ENCODE results near the gene STARD3NL. TPM values are rescaled to one million over a fixed set of nuclear protein-coding genes. Genes with fewer than 3 reads are reported as not detected.
"Not testable (repeated sequence)": the region's sequence is repeated elsewhere in the genome, so short reads cannot be mapped to it uniquely, and the experiment has no call there.

STARD3NL gene
- total RNA-seq, 1 donor from 2014 or later, result 158 TPM

DNA sequence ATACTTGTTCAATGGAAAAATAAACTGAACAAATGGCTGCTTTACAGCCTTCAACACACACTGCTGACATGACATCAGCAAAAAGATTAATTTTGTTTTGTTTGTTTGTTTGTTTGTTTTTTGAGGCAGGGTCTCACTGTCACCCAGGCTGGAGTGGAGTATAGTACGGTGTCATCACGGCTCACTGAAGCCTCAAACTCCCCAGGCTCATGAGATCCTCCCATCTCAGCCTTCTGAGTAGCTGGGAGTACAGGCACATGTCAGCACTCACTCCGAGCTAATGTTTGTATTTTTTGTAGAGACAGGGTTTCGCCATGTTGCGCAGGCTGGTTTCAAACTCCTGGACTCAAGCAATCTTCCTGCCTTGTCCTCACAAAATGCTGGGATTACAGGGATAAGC, 84.5 kb downstream of the STARD3NL start:
- no peaks in the 10 kb centered on the region for H3K9me3 Mint-ChIP-seq (ENCODE audit: unreplicated experiment)
- H3K4me1 Mint-ChIP-seq (ENCODE audit: low read depth, unreplicated experiment), result no peaks in the 10 kb centered on the region
- H3K27ac Mint-ChIP-seq (ENCODE audit: unreplicated experiment), result no peak overlapping the region
- no peak overlapping the region for H3K4me3 Mint-ChIP-seq (ENCODE audit: unreplicated experiment)
- no peaks in the 10 kb centered on the region for H3K27me3 Mint-ChIP-seq (ENCODE audit: unreplicated experiment)
- TF ChIP-seq, protein P1, sequence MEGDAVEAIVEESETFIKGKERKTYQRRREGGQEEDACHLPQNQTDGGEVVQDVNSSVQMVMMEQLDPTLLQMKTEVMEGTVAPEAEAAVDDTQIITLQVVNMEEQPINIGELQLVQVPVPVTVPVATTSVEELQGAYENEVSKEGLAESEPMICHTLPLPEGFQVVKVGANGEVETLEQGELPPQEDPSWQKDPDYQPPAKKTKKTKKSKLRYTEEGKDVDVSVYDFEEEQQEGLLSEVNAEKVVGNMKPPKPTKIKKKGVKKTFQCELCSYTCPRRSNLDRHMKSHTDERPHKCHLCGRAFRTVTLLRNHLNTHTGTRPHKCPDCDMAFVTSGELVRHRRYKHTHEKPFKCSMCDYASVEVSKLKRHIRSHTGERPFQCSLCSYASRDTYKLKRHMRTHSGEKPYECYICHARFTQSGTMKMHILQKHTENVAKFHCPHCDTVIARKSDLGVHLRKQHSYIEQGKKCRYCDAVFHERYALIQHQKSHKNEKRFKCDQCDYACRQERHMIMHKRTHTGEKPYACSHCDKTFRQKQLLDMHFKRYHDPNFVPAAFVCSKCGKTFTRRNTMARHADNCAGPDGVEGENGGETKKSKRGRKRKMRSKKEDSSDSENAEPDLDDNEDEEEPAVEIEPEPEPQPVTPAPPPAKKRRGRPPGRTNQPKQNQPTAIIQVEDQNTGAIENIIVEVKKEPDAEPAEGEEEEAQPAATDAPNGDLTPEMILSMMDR (IDR thresholded peaks at IDR 0.05; ENCODE audit: partially characterized antibody, unreplicated experiment), result no peak
- H3K36me3 Mint-ChIP-seq (ENCODE audit: unreplicated experiment), result no peaks in the 10 kb centered on the region
- DNase-seq, result no peak

DNA sequence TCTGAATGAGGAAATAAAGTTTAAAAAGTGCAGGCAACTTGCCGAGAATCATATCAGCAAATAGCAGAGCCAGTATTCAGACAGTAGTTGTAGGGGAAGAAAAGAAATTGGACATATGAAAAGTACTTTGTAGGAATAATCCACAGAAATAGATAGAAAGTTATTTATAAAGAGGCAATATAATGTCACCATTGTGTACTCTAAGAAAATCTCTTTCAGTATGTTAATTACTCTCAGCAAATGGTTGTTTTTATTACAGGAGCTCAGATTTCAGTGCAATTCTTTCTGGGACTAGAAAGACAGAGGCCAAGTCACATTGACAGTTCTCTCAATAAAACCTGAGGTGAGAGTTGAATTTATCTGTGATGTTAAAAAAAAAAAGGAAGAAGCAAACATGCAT, 85.2 kb downstream of the STARD3NL start:
- not testable (repeated sequence) for DNase-seq

DNA sequence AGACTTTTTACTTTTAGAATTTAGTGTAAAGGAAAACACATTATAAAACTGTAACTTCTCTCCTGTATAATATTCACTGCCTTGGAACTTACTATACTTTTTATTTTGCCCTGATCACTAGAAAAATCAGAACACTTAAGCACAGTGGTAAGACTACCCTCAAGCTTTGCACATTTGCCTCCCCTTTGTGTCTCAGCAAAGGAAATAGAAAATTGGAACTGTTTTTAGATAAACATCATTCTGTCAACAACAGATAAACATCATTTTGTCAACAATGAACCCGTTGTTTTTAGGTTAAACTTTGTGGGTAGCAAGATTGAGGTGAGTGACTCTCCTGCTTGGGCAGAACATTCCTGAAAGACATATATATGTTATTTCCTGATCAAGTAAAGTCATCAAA, 86.6 kb downstream of the STARD3NL start:
- H3K9me3 Mint-ChIP-seq (ENCODE audit: unreplicated experiment); H3K27me3 Mint-ChIP-seq (ENCODE audit: unreplicated experiment); H3K4me3 Mint-ChIP-seq (ENCODE audit: unreplicated experiment); DNase-seq; H3K4me1 Mint-ChIP-seq (ENCODE audit: low read depth, unreplicated experiment); H3K27ac Mint-ChIP-seq (ENCODE audit: unreplicated experiment); H3K36me3 Mint-ChIP-seq (ENCODE audit: unreplicated experiment): not testable (repeated sequence)

More for the DNA sequence above, 85.2 kb downstream of the STARD3NL start:
- H3K4me1 Mint-ChIP-seq (ENCODE audit: low read depth, unreplicated experiment); H3K27me3 Mint-ChIP-seq (ENCODE audit: unreplicated experiment); H3K36me3 Mint-ChIP-seq (ENCODE audit: unreplicated experiment); H3K4me3 Mint-ChIP-seq (ENCODE audit: unreplicated experiment); H3K27ac Mint-ChIP-seq (ENCODE audit: unreplicated experiment); H3K9me3 Mint-ChIP-seq (ENCODE audit: unreplicated experiment): not testable (repeated sequence)

DNA sequence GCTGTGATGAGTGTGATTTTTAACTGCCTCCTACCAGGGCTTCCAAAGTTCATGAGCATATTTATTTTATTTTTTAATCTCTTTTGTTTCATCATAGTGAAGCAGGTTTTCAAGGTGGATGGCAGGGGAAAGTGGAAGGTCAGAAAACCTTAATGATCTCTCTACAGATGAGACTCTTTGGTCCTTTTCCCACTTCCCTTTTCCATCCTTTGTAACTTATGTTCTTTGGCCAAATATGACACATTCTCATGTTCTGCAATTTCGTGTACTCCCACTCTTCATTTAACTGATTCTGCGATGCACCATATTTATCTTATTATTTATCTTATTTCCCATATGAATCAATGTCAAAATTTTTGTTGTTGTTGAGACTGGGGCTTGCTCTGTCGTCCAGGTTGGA, 87.9 kb downstream of the STARD3NL start:
- not testable (repeated sequence) for DNase-seq; H3K36me3 Mint-ChIP-seq (ENCODE audit: unreplicated experiment); H3K4me3 Mint-ChIP-seq (ENCODE audit: unreplicated experiment); H3K27me3 Mint-ChIP-seq (ENCODE audit: unreplicated experiment); H3K27ac Mint-ChIP-seq (ENCODE audit: unreplicated experiment); H3K4me1 Mint-ChIP-seq (ENCODE audit: low read depth, unreplicated experiment); H3K9me3 Mint-ChIP-seq (ENCODE audit: unreplicated experiment)

DNA sequence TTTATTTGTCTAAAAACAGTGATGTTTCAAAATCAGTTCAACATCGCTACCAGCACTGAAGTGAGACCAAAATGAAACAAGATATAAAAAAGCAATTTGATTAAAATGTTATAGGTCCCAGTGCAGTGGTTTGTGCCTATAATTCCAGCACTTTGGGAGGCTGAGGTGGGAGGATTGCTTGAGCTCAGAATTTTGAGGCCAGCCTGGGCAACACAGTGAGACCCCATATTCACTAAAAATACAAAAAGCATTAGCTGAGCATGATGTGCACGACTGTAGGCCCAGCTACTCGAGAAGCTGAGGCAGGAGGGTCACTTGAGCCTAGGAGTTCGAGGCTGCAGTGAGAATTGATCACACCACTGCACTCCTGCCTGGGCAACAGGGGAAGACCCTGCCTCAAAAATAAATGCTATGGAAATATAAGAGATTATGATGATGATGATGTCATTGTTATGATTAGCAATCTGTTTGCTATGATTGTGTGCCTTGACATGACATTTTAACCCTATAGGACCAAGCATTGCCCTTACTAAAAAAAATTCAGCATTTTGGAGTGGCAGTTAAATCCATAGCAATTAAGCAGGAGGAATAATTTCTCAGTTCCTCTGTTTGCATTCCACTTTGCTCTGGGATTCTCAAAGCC, 91.8 kb downstream of the STARD3NL start:
- H3K27ac Mint-ChIP-seq (ENCODE audit: unreplicated experiment); H3K27me3 Mint-ChIP-seq (ENCODE audit: unreplicated experiment); DNase-seq; H3K4me1 Mint-ChIP-seq (ENCODE audit: low read depth, unreplicated experiment); H3K9me3 Mint-ChIP-seq (ENCODE audit: unreplicated experiment); H3K36me3 Mint-ChIP-seq (ENCODE audit: unreplicated experiment); H3K4me3 Mint-ChIP-seq (ENCODE audit: unreplicated experiment): not testable (repeated sequence)

DNA sequence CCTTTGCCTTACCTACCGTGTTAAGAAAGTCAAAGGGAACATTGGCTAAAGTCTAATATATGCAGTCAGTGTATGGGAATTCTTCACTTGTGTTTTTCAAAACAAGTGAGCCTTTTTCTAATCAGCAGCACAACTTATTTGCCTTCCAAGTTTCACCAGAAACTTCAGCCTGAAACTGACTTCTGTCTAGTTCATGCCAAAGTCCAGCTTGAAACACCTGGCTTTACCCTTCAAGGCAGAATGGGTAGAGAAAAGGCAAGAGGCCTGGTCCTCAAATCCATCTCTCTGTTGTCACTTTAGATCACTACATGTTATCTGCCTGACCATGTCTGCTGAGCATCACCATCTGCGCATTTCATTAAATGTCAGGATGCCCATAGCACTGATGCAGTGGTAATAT, 92.4 kb downstream of the STARD3NL start:
- not testable (repeated sequence) for H3K9me3 Mint-ChIP-seq (ENCODE audit: unreplicated experiment); H3K27me3 Mint-ChIP-seq (ENCODE audit: unreplicated experiment); DNase-seq; H3K27ac Mint-ChIP-seq (ENCODE audit: unreplicated experiment); H3K36me3 Mint-ChIP-seq (ENCODE audit: unreplicated experiment); H3K4me1 Mint-ChIP-seq (ENCODE audit: low read depth, unreplicated experiment); H3K4me3 Mint-ChIP-seq (ENCODE audit: unreplicated experiment)

DNA sequence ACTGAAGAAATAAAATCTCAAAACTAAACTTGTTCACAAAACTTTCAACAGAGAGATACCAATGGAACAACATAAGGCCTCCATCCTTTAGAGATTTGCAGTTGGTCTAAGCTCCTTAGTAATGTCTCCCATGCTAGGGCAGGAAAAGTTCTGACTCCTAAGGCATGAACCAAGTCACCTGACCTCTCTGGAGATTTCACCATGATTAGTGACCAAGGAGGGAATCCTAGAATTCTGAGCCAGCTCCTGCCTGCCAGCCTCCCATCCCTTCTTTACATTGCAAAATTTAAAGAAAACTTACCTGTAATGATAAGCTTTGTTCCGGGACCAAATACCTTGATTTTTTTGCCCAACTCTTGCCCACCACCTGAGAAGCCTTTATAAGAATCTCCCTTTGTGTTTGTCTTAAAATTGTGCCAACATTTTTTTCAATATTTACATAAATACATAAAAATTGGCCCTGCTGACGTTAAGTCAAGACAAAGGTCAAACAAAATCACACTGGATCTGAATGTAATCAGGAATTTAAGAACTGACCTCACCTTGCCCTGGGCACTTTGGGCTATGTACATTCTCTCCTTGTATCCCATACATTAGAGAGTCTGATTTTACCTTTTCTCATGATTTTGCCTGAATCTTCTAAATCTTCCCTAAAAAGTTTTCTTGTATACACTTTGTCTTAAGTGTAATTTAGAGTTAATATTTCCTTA, 95.4 kb downstream of the STARD3NL start, which contains the start of gene TARP:
Gene TARP, minus strand, starts transcription at position 351 of the 710 bp plus-strand sequence.
- TF ChIP-seq, protein P1 (IDR thresholded peaks at IDR 0.05; ENCODE audit: partially characterized antibody, unreplicated experiment), result no peak
- H3K36me3 Mint-ChIP-seq (ENCODE audit: unreplicated experiment), result no peaks in the 10 kb centered on the region
- DNase-seq, result no peak
- H3K9me3 Mint-ChIP-seq (ENCODE audit: unreplicated experiment), result no peaks in the 10 kb centered on the region
- H3K4me3 Mint-ChIP-seq (ENCODE audit: unreplicated experiment), result no peak within 1 kb of the TSS
- no peaks in the 10 kb centered on the region for H3K4me1 Mint-ChIP-seq (ENCODE audit: low read depth, unreplicated experiment)
- no peaks in the 10 kb centered on the region for H3K27me3 Mint-ChIP-seq (ENCODE audit: unreplicated experiment)
- no peak within 1 kb of the TSS for H3K27ac Mint-ChIP-seq (ENCODE audit: unreplicated experiment)

Measured in glutamatergic neuron (in vitro differentiated cells).